ENCODE results near the gene IQCE. TPM values are rescaled to one million over a fixed set of nuclear protein-coding genes. Genes with fewer than 3 reads are reported as not detected.
A peak's percentile ranks its signal among the peaks of the same experiment; 100 is the strongest.

IQCE gene
- total RNA-seq, 2 donors from 2014 or later, result 14.6 to 19.1 TPM

DNA sequence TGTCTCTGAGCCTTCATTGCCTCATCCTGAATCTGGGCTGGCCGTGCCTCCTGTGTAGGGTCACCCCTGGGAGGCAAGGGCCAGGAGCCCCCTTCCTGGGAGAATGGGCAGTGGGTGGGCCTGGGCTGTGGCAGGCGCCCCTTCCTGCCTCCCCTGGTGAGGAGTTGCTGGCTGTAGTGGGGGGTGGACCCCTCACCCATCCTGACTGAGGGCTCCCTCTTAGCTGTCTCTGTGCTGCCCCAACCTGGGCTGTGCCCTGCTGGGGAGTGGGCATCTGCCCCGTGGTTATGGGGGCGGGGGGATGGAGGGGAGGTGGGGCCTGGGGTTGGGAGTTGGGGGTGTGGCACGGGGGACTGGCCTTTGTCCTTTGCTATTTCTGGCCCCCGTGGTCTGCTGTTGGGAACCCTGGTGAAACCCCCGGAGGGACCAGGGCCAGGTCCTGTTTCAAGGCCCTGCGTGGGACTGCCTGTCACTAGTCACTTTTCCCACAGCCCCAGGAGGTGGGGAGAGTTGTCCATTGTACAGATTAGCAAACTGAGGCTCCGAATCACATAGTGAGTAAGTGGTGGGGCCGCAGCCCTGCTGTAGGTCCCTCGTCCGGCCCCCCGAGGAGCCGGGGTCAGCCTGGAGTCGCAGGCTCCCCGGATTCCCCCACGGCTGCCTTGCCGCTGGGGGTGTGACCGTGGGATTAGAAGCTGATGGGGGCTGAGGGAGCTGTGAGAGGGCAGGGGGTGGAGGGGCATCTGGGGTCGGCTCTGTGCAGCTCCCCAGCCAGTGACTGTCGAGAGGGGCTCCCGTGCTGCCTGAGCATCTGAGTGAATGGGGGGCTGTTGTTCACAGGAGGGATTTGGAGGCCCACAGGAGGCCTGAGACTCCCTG is 75.7 kb downstream of the IQCE start:
- intact Hi-C loops (cut with DNase I), result no loop called here
- DNase-seq (ENCODE audit: low spot score), result no peak

DNA sequence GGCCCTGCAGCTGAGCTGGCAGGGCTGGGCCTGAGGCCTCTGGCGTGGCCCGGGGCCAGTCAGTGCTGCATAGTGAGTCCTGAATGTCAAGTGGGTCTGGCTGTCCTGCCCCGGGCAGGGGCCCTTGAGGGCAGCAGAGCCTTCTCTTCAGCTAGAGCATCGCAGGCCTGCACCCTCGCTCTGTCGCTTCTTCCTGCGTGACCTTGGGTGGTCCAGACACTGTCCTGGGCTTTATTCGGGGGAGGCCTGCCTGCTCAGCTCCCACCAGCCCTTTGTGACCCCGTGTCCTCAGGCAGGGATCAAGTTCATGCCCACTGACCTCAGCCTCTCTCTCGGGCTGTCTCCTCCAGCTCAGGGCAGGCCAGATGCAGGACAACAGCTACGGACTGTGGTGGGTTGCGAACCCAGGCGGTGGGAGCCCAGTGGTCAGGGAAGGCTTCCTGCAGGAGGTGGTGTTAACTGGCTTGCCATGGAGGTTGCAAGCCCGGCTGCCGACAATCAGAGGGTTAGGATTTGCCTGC is 76.4 kb downstream of the IQCE start:
- intact Hi-C loops (cut with DNase I), result no loop called here
- no peak for DNase-seq (ENCODE audit: low spot score)

DNA sequence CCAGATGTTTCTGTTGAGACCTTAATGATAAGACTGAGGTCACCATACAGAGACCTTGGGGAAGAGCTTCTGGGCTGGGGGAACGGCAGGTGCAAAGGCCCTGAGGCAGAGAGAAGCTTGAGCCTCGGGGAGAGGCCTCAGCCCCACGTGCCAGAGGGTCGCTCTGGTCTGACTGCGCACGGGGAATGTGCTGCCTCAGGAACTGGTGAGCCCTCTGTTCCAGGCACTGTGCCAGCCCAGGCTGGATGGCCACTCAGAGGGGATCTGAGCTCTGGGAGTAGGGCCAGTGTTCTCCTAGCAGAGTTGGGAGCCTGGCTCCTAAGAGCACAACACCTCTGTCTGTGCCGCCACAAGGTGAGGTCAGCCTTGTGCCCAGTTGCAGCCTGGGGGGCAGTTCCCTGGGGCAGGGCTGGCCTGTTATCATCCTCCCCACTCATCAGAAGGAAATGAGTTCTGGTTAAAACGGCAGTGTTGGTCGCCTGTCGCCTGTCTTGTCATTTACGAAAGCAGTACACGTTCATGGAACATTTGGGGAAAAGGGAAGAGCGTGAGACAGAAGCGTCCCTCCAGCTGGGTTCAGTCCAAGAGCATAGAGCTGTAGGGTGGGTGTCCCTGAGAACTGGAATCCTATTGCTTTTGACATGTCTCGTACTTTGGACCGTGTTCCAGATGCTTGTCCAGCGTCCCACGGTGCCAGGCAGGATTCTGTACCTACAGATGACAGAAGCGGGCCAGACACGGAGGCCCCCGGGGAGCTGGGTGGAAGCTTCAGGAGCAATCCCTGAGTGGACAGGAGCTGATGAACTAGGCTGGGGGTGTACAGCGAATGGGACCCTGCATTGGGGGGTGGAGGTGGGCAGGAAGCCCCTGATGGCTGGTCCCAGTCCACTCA is 77.3 kb downstream of the IQCE start:
- peak; percentile 81 for DNase-seq (ENCODE audit: low spot score)
- intact Hi-C loops (cut with DNase I), result no loop called here

DNA sequence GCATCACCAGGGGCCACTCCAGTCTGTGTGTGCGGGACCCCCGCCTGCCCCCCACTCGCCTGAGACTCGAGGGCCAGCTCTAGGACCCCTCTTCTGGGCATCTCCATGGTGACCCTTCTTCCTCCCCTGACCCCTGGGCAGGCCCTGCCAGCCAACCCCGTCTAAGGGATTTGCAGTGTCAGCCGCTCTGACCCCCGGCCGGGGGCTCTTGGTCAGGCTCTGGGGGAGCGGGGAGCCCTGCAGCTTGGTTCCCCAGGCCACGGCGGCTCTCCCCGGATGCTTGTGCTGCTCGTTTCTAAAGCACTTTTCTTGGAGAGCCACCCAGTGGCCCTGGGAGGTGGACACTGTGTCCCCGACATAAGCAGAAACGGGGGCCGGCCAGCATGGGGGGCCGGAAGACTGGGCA is 78.3 kb downstream of the IQCE start:
- intact Hi-C loops (cut with DNase I), result no loop called here
- peak; percentile 79 for DNase-seq (ENCODE audit: low spot score)

DNA sequence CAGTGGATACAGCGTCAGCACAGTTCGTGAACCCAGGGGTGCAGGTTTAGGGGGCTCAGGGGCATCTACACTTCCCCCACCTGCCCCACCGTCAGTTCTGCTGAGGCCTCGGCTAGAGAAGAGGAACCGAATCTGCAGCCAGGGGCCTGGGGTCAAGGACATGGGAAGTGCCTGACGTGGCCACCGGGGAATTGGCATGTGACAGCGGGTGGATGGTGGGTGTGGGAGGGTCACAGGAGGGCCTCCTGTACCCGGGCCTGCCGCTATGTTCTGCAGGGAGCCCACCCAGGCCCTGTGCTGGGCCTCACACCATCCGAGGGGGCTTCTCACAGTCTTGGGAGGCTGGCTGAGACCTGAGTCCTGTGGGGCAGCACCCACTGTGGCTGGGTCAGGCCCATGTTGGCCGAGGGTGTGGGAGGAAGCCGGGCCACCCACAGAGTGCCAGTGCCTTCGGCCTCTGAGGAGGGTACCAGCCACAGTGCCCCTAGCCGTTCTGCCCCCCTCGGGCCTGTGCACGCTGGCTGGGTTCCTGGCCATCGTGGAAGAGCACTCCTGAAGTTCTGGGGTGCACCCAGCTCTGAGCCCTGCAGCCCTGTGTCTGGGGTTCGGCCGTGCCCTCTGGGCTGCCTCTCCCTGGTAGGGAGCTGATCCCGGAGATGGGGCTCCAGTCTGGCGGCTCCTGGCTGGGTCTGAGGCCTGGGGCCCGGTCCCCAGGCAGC is 78.9 kb downstream of the IQCE start:
- intact Hi-C loops (cut with DNase I), result no loop called here
- DNase-seq (ENCODE audit: low spot score), result peak; percentile 92

DNA sequence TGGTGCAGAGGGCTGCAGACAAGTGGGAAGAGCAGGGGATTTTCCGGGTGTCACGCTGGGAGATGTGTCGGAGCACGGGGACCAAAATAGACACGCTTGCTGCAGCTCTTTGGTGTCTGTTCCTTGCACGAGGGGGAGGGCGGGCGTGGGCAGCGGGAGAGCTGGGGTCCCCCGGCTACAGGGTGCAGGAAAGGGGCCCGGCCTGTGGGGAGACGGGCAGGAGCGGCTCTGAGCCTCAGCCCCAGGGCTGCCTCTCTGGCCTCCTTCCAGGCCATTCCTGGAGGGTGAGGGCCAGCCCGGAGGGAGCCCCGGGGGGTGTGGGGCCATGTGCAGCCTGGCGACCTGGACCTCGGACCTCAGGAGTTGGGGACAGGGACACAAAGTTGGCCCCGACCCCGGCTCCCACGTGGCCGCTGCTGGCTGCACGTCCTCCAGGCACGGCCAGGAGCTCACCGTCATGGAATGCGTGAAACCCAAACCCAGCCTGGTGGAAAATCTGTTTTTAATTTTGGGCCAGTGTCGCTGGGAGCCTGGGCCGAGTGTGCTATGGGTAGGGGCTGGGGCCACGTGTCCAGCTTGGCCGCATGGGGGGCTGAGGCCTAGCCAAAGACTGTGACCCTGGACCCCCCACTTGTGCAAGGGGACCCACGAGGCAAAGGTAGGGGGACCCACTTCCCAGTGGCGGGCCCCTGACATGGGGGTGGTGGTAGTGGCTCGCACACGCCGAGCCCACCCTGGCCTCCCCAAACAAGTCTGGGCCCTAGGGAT is 79.6 kb downstream of the IQCE start:
- intact Hi-C loops (cut with DNase I), result no loop called here
- DNase-seq (ENCODE audit: low spot score), result peak; percentile 85

DNA sequence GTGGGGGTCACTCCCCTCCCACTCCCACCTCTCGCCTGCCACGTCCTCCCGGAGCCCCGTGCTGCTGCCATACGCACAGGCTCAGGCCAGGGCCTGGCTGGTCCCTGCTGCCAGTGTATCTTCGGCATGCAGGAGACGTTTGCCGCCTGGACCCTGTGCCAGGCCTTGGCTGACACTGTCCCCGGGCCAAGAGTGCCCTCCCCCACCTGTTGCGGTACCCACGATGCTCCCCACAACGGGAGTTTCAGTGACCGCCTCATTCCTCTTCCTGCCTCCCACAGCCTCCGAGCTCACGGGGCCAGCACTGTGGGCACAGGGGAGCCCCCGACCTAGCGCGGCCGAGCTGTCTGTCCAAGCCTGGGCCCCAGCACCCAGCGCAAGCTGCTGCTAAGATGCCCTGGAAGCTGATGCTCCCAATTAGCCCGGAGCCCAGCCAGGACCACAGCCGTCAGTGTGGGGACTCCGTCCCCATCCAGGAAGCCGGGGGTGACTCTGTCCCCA is 80.5 kb downstream of the IQCE start:
- intact Hi-C loops (cut with DNase I), result no loop called here
- DNase-seq (ENCODE audit: low spot score), result no peak

DNA sequence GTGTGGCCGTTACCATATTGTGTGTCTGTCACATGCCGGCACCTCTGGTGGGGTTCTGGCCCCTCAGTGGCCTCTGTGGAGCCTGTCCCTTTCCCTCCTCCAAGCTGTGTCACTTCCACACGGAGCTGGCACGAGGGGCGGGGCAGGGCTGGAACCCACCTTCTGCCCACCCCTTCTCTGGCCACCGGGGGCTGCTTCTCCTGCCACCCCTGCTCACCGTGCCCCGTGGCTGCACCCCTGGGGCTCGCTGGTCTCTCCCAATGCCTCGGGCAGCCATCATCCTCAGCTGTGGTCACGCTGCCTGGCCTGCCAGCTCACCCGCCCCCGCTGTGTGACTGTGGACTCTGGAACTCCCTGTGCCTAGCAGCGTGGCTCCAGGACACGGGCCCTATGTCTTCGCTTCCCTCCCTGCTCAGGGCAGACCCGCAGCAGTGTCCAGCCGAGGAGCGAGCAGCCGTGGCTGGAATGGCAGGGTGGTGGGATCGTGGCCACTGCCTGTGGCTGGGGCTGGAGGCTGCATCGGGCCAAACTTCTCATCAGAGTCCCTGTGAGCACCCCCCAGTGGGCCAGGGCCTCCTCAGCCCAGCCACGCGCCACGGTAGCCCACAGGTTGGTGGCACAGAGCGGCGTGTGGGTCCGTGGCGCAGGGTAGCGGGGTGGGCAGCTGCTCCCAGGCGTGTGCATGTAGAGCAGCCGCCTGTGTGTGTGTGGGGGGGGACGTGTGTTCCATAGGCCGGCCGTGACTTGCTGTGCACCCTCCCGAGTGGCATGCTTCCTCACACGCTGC is 81.1 kb downstream of the IQCE start:
- peak; percentile 79 for DNase-seq (ENCODE audit: low spot score)
- intact Hi-C loops (cut with DNase I), result no loop called here

DNA sequence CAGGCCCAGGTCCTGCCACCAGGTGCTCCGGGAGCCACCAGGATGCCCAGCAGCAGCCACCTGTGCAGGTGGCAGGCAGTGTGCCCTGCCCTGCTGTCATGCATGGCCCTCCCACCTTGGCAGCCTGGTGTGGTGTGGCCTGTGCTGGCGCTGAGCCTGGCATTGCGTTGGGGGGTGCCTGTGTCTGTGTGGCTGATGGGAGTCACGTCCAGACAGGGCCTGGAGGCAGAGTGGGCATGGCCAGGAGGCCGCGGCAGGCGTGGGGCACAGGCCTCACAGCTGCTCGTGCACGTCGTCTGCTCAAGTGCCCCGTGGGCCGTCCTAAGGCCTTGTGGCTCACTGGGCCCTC is 81.7 kb downstream of the IQCE start:
- DNase-seq (ENCODE audit: low spot score), result peak; percentile 80
- intact Hi-C loops (cut with DNase I), result no loop called here

DNA sequence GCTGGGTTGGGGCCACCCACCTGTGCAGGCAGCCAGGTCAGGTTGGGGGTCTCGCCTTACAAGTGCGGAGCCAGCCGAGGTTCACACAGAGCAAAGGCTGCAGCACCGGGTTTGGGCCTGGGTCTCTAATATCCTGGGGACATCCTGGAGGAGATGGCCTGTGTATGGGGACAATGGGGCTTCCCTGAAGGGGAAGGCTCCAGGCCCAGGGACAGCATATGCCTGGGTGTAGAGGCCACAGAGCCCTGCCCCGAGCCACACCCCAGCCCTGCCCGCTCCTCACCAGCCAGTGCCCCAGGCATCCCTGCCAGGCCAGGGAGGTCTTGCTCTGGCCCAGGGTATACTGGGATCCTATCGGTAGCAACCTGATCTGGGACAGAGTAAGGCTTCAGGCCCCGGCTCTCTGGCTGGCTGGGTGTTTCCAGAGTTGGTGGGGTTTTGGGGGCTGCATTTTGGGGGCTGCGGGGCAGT is 82.1 kb downstream of the IQCE start:
- intact Hi-C loops (cut with DNase I), result no loop called here
- DNase-seq (ENCODE audit: low spot score), result peak; percentile 84

DNA sequence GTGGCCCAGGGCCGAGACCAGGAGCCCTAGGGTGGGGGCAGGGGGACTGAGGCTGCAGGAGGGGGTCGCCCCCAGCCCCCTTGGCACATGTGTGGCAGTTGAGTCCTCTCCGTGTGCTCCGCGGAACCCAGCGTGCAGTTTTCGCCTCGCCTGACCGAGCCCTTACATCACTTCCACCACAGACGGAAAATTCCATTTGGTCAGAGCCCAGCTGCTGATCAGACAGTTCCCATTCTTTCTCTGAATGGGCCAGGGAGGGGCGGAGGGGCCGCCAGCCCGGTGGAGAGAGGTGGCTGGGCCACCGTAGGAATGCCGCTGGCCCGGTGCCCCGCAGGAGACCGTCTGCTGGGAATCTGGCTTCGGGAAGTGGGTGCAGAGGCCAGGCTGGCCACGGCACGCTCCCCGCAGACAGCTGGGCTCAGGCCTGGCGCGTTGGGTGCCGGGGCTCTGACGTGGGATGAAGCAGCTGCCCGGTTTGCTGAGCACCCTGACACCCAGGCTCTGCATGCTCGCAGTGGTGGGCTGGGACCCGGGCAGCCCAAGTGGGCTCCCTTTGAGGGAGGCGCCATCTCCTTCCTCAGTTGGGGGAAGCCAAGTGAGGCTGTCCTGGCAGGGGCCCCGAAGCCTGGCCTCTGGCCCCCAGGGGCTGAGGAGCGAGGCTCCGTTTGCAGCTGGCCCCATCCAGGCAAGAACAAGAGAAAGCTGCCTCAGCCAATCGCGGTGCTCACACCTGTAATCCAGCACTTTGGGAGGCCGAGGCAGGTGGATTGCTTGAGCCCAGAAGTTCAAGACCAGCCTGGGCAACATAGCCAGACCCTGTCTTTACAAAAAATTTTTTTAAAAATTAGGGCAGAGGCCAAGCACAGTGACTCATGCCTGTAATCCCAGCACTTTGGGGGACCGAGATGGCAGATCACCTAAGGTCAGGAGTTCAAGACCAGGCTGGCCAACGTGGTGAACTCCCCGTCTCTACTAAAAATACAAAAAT is 82.9 kb downstream of the IQCE start:
- intact Hi-C loops (cut with DNase I), result no loop called here
- DNase-seq (ENCODE audit: low spot score), result peak; percentile 96

DNA sequence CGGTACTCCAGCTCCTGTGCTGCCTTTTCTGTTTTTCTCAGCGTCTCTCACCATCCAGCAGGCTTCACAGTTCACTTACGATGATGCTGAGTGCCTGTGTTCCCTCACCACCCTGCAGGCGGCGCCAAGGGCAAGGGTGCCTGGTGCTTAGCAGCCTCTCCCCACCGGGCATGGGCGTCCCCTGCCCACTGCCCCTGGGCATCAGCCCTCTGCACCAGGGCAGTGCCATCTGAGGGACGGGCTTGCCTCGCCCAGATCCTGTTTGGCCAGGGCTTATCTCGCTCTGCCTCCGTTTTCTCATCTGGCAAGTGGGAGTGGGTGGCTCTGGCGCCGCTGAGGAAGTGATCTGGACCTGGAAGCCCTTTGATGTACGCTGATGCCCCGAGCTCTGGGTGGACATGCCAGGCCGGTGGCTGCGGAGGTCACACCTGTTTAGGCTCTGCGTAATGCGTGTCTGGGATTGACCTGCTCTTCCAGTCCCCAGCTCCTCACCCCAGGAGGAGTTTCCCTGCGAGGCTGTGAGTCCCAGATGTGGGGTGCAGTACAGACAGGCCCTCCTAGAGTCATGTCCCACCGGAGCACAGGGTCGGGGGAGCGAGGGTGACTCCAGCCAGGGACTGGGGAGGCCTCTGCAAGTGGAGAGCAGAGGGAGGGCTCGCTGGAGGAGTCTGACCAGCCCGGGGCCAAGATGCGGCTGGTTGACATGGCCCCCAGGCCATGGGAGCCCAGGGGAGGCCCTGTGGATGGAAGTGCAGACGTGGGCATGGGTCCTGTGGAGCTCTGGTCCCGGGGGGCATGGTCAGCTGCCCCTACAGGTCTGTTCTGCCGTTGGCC is 84.8 kb downstream of the IQCE start:
- intact Hi-C loops (cut with DNase I), result no loop called here
- DNase-seq (ENCODE audit: low spot score), result no peak

DNA sequence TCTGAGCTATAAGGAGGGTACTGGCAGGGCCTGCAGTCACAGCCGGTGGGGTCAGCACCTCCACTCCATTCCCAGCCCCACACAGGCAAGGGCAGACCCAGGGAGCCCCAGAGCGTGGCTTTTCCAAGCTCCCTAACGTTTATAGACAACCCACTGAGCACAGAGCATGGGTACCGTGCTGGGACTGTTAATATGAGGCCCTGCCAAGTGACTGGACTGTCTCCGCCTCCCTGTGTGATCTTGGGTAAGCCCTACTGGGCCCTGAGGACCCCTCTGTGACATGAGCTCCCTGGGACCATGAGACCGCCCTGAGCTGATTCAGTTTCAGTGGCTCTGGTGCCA is 85.4 kb downstream of the IQCE start:
- intact Hi-C loops (cut with DNase I), result no loop called here
- DNase-seq (ENCODE audit: low spot score), result no peak

DNA sequence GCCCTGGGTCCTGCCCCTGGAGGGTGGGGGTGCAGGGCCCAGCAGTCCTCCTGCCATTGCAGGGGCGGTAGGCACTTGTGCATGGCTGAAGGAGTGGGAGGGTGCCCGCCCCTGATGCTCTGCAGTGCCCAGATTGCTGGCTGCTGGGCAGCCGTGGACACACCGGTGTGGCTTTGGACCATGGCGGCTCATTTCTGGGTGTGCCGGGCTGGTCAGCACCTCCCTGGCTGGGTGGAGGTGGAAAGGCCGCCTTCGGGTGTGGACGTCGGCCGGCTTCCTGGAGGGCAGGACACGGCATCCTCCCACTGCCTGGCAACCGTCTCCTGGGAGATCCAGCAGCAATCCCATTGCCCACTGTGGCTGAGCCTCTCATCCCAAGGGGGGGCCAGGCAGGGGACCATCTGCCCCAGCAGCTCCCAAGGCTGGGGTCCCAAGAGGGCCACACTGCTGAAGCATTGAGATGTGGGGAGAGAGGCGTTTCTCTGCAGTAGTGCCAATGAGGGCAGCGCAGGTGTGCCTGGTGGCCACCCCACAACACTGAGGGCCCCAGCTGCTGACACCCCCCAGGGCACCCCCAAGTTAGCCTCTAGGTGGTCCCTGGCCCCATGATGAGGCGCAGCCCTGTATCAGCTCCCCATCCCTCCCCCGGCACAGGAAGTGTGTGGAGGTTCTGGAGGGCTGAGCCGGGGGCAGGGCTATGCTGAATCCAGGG is 85.9 kb downstream of the IQCE start:
- DNase-seq (ENCODE audit: low spot score), result peak; percentile 82
- intact Hi-C loops (cut with DNase I), result no loop called here

DNA sequence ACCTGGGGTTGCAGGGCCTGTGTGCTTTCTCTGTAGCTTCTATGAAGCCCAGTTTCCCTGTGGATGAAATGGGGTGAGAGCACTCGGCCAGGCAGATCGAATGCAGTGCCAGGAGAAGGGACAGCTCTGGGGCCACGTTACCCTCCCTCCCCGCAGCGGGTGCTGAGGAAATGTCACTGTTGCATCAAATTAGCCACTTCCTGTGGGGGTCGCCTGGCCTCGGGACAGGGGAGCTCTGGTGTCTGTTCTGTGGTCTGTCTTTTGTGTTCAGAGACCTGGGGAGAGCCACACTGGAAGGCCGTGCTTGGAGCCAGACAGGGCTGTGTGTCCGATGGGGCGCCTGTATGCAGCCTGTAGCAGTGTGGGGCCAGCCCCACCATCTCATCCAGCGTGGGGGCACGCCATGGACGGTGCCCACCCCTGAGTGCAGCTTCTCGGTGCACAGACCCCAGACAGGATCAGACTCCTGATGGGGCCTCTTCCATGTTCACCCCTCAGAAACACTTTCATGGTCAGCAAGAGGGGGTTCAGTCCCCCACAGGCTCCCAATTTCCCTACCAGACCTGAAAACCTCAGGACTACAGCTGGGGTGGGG is 86.6 kb downstream of the IQCE start:
- intact Hi-C loops (cut with DNase I), result no loop called here
- DNase-seq (ENCODE audit: low spot score), result peak; percentile 77

Data from posterior vena cava (tissue), 2 donors.